Cardiac muscle cell (in vitro differentiated cells and primary cell): Measurements from ENCODE around the gene SH3PXD2A. TPM values are rescaled to one million over a fixed set of nuclear protein-coding genes. Genes with fewer than 3 reads are reported as not detected.
A peak's percentile ranks its signal among the peaks of the same experiment; 100 is the strongest.

ENCODE experiments used
- DNase-seq, 2 donors: peaks; one replicate each; pipeline versions ENCODE4 v3.0.0 to v3.0.0-alpha.2; 2010 to 2017; ENCODE audit warnings: low read depth in 1 of 2, low spot score in 1 of 2
- H3K27ac ChIP-seq: fragments of 200-600 bp; sonication (generic); 2 replicates; pipeline ENCODE4 v1.5.1; 2016
- H3K27me3 ChIP-seq: fragments of 200-600 bp; sonication (generic); 2 replicates; pipeline ENCODE4 v1.6.0; 2016; ENCODE audit warnings: control low read depth
- H3K36me3 ChIP-seq: fragments of 200-600 bp; sonication (generic); 2 replicates; pipeline ENCODE4 v1.5.1; 2016; ENCODE audit warnings: control low read depth
- H3K4me1 ChIP-seq: fragments of 200-600 bp; sonication (generic); 2 replicates; pipeline ENCODE4 v1.8.1; 2017; ENCODE audit warnings: low read depth, mild to moderate bottlenecking, mixed run types
- H3K4me3 ChIP-seq: fragments of 200-600 bp; sonication (generic); 2 replicates; pipeline ENCODE4 v1.5.1; 2016; ENCODE audit warnings: mild to moderate bottlenecking
- H3K9me3 ChIP-seq: fragments of 200-600 bp; sonication (generic); 2 replicates; pipeline ENCODE4 v1.5.1; 2017; ENCODE audit warnings: low read depth, mild to moderate bottlenecking, control low read depth
- polyA plus RNA-seq: library from polyadenylated mRNA; unstranded; fragments of >200 nt; fragmentation: Nextera tagmentation; extraction: Ambion mirVana; gene quantifications from 2 replicates; pipeline ENCODE4 v1.2.1, GENCODE V29; 2016
- total RNA-seq: library from RNA; depleted of rRNA; stranded (reverse); fragments of >200 nt; gene quantifications from 2 replicates; pipeline ENCODE4 v1.2.3, GENCODE V29; 2016
- TF ChIP-seq, protein P1 (sequence below): IDR thresholded peaks from 2 replicates; pipeline ENCODE4 v1.5.1; 2012; ENCODE audit warnings: low read depth, mild to moderate bottlenecking, low read length

Gene SH3PXD2A
- total and polyA plus RNA-seq, 2 experiments from 2014 or later, result 32.2 to 75.9 TPM

DNA sequence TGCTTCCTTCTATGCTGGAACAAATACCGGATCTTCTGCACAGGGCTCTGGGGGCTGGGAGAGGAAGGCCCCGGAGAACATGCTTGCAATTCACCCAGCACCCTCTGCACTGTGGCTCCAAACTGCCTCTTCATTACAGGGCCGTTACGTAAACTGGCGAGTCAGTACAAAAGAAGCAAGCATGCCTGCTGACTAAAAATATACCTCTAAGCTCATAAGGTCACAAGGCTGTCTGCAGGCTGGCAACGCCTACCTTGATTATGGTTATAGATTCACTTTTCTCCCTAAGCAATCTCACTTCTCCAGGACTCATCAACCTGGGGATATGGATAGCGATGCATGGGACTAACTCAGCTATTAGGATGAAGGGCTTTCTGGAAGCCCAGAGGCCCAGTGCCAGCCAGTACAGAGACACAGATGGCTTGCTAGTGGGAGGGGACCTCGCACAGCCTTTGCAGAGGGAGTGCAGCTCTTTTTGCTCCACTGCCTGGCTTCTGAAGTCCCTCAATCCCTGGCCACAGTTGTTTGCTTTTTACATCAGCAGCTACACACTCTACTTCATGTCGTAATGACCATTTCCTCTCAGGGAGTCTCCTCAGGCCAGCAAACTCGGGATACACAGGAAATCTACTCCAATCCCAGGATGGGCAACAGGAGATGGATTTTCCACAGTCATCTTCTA lies 96.1 kb downstream of the SH3PXD2A start:
- peaks cover 41% of the 10 kb centered on the region for H3K4me1 ChIP-seq
- H3K27me3 ChIP-seq, result no peaks in the 10 kb centered on the region
- TF ChIP-seq, protein P1, sequence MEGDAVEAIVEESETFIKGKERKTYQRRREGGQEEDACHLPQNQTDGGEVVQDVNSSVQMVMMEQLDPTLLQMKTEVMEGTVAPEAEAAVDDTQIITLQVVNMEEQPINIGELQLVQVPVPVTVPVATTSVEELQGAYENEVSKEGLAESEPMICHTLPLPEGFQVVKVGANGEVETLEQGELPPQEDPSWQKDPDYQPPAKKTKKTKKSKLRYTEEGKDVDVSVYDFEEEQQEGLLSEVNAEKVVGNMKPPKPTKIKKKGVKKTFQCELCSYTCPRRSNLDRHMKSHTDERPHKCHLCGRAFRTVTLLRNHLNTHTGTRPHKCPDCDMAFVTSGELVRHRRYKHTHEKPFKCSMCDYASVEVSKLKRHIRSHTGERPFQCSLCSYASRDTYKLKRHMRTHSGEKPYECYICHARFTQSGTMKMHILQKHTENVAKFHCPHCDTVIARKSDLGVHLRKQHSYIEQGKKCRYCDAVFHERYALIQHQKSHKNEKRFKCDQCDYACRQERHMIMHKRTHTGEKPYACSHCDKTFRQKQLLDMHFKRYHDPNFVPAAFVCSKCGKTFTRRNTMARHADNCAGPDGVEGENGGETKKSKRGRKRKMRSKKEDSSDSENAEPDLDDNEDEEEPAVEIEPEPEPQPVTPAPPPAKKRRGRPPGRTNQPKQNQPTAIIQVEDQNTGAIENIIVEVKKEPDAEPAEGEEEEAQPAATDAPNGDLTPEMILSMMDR, result no peak
- H3K9me3 ChIP-seq, result no peaks in the 10 kb centered on the region
- no peaks in the 10 kb centered on the region for H3K36me3 ChIP-seq
- peak overlapping the region; percentile 70 for H3K27ac ChIP-seq
- peak; percentile 60 to 65 for DNase-seq
- no peak overlapping the region for H3K4me3 ChIP-seq

DNA sequence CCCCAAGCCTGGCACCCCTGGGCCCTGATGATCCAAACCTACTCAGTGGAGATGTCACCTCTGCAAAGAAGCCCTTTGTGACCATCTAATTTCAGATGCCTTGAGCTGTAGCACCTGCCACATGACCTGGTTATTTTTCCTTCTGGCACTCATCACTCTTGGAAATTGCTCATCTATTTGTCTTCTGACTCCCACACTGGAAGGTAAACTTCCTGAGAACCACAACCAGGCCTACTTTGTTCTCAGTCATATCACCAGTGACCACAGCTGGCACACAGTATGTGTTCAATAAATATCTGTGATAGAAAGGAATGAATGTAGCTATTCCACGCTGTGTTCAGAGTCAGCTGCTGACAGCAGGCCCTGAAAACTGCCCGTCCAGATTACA lies 97.1 kb downstream of the SH3PXD2A start:
- TF ChIP-seq, protein P1, result no peak
- H3K27ac ChIP-seq, result peak overlapping the region; percentile 70
- no peak overlapping the region for H3K4me3 ChIP-seq
- no peaks in the 10 kb centered on the region for H3K27me3 ChIP-seq
- H3K36me3 ChIP-seq, result no peaks in the 10 kb centered on the region
- no peaks in the 10 kb centered on the region for H3K9me3 ChIP-seq
- no peak for DNase-seq
- H3K4me1 ChIP-seq, result peaks cover 41% of the 10 kb centered on the region

DNA sequence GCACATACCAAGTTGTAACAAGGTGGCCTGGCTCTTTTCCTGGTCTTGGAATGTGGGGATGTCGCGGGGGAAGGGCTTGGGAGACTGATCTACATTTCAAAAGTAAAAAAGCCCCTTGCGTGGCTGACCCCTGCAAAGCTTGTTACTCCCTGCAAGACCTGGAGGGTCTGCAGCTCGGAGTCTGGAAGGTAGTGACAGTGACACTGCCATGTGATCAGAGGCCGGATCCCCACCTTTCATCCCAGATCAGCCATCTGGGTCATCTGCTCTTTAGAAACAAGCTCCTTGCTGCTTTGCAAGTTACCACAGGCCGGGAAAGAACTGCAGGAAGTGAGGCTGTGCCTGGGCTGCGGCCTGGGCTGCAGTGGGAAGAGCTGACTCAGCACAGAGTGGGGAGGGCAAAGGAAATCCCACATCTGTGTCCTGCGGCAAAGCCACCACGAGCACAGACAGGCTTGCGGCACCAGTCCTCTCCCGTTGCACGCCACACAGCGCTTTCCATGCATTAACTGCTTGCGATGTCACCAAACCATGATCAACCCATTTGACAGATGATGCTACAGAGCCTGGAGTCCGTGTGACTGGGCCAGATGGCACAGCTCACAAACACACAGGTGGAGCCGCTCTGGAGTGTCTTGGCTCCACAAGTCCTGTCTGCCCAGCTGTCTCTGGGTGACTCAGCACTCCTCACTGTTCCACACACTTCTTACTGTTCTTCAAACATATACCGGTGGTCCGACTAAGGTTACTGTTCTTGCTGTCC lies 97.7 kb downstream of the SH3PXD2A start:
- peak in 1 of 2 donors; percentile 85 for DNase-seq
- peaks cover 40% of the 10 kb centered on the region for H3K4me1 ChIP-seq
- TF ChIP-seq, protein P1, result no peak
- H3K36me3 ChIP-seq, result no peaks in the 10 kb centered on the region
- no peaks in the 10 kb centered on the region for H3K27me3 ChIP-seq
- no peaks in the 10 kb centered on the region for H3K9me3 ChIP-seq
- no peak overlapping the region for H3K27ac ChIP-seq
- no peak overlapping the region for H3K4me3 ChIP-seq

DNA sequence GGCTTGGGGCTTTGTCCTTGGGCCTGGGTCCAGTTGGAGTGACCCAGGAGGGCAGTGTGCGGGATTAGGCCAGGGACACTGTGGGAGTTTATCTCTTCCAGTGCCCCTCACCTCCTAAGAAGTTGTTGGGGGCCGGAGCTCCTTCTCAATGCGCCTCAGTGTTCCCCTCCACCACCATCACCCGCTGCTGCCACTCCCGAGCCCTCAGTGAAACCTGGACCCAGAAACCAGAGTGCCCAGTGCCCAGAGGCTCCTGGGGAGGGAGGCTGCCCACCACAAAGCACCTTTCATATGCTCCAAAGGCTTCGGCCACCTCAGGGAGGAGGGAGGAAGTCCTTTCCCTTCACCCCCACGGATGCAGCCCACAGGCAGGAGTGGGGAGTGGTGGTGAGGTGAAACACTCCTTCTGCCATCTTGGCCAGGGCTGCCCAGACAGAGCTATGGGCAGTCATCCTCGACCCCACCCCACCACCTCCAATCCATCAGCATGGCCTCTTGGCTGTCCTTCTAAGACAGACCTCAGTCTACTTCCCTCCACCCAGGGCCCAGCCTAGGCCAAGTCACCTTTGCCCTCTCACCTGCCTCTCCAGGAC lies 99.0 kb downstream of the SH3PXD2A start:
- TF ChIP-seq, protein P1, result no peak
- Histone ChIP-seq H3K27ac (no peak overlapping the region), H3K4me1 (peaks cover 42% of the 10 kb centered on the region), H3K4me3 (no peak overlapping the region), H3K27me3 (no peaks in the 10 kb centered on the region), H3K9me3 (no peaks in the 10 kb centered on the region), H3K36me3 (no peaks in the 10 kb centered on the region)
- DNase-seq, result no peak

DNA sequence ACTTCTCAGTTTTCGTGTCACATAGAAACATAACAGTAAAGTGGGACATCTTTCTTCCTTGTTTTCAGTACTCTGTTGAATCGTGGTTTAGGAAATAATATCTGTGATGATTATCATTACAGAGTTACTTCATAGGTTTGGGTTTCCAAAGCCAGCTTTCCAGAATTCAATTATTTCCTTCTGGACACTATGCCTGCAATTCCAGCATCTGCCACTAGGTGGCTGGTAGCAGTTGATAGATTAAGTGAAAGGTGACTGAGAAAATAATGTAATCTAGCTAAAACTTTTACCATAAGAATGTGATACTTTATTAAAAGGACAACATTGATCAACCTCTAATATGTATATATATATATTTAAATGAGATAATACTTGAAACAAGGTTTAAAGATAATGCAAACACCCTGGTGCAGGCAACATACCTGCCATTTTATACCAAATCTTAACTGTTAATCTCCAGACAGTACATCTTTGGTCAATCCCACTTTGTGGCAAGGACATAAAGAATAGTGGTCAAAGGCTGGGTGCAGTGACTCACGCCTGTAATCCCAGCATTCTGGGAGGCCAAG lies 102.6 kb downstream of the SH3PXD2A start:
- no peak overlapping the region for H3K4me3 ChIP-seq
- no peaks in the 10 kb centered on the region for H3K27me3 ChIP-seq
- peak overlapping the region; percentile 87 for H3K27ac ChIP-seq
- H3K36me3 ChIP-seq, result no peaks in the 10 kb centered on the region
- DNase-seq, result no peak
- TF ChIP-seq, protein P1, result peak; percentile 72
- H3K9me3 ChIP-seq, result no peaks in the 10 kb centered on the region
- H3K4me1 ChIP-seq, result peaks cover 20% of the 10 kb centered on the region
